Activated CD4-positive, CD25-positive, alpha-beta regulatory T cell treated with anti-CD3 and anti-CD28 coated beads, Interleukin-2, amount 50 U/mL, for 24 hours (primary cell): ENCODE measurements around the gene RNF141.

Experiments used
- ATAC-seq, 2 donors: fragments of 150-1000 bp; cut with Tn5 transposase; one replicate each; pipeline ENCODE4 v1.10.0; 2021; ENCODE audit warnings: mild to moderate bottlenecking in 1 of 2, moderate library complexity in 1 of 2

RNF141 gene

DNA sequence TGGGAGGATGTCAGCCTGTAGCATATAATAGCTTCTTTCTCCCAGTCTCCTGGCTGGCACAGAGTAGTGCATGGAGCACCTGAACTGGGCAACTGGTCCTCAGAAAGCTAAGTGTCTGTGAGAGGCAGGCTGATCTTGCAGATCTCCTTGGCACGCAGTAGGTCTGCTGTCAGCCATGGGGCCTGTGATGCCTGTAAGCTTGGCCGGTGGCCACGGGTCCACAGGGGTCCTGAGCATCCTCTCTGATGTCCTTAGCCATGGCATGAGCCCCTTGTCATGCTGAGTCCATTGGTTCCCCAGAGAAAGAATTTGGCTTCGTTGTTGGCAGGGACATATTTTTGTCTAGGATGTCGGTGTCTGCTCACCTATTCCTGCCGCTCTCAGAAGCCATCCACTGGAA is 61.0 kb downstream of the RNF141 start:
- ATAC-seq, result no peak

DNA sequence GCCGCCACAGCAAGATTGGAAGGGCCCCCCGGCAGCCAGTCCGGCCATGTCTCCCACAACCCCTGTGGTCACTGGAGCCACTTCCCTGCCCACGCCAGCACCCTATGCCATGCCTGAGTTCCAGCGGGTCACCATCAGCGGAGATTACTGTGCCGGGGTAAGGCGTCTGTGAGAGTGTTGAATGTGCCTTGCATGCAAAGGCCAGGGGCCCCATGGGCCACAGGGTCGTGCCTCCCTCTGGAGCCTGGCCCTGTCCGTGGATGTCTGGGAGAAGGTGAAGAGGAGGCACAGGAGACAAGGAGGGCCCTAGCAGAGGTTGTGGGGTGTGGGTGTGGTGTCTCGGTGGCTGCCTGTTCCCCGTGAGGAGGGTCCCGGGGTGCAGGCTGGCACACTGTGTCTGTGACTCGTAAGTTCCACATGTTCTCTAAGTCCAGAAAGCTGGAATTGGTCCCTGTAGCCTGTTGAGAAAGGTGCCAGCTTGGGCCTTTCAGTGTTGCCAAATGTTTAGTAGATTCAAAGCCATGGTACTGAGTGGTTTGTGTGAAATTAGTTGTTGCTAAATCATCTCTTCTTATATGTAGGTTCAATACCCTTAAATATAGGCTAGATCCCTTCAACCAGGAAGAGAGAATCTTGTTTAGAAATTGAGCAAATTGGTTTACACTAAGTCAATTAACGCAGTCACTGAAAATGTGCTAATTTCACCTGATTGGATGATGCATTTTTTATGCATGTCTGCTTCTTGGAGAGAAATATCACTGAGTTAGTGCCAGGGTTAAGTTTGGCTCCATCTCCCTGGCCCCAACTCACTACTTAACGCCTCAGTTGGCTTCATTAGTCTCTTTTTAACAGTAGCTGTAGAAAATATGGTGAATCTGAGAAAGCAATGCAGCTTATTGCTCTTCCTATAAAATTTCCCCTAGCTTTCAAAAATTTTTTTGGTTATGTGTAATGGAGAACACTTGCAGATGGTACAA is 62.1 kb downstream of the RNF141 start:
- ATAC-seq, result no peak

DNA sequence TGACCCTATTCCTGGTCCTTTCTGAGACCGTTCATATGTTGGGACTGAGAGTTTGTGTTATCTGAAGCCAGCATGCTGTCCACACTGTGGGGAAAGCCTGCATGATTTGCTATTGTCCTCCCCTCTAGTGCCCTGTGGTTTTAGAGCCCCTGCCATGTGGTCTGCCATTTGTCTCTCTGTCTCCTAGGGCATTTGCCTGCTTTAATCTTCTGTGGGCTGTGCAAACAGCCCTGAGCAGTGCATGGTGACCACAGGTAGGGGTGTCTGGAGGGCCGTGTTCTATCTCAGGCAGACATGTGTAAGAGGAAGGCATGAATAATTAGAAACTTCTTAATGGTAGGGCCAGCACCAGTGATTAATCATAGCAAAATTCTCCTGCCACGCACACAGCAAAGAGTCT is 62.9 kb downstream of the RNF141 start:
- ATAC-seq, result peak; percentile 49 to 51

DNA sequence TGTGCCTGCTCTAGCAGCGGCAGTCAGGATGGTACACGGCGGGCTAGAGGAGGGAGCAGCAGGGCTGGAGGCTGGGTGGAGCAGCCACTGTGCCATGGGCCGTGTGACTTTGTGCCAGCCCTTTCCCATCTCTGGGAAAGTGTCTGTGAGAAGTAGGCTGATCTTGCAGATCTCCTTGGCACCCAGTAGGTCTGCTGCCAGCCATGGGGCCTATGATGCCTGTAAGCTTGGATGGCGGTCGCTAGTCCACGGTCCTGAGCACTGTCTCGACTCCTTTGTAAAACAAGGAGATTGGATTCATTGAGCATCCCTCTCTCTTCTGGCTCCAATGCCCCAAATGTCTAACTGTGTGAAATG is 63.3 kb downstream of the RNF141 start:
- ATAC-seq, result no peak

DNA sequence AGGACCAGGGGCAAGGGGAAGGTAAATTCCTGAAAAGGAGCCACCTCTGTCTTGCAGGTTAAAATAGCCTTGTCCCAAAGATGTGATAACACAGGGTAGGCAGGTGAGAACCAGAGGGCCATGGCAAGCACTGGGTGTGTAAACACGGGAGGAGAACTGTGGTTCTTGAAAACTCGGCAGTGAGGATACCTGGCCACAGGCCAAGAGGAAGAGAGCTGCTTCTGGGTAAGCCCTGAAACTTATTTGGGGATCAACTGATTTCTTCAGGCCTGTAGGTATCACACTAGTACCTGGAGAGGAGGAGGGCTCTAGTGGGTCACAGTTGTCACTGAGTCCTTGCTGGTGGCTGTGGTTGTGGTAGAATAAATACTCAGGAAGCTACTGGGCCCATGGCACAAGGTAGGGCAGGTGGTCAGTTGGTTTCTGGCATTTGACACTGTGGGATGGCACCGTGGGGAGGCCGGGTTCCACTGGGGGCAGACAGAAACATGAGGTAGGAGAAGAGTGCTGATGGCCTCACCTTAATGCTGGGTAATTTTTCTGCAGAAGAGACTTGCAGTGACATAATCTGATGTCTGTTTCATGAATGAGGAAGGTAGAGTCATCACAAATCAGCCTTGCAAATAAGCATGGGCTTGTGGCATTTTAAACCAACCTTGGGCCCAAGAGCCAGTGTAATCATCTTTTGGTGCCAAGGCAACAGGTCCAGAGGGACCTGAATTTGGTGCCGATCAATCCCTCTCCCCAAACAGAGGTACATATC is 63.9 kb downstream of the RNF141 start:
- peak in 1 of 2 donors; percentile 7 for ATAC-seq

DNA sequence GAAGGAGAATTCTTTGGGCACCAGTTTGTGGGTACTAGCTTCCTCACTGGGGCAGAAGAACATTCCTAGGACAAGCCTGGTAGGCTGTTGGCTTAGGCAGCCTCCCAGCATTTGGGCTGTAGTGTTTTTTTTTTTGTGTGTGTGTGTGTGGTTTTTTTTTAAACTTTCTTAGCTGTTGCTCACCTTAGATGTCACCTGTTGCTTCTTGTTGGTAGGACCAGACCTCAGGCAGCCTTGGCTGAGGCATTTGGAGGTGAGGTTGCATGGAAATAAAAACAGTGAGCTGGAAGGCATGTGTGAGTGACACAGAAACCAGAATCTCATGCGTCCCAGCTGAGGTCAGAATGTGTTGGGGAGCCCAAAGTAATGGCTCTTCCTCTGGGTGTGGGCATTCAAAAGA is 64.6 kb downstream of the RNF141 start:
- no peak for ATAC-seq

DNA sequence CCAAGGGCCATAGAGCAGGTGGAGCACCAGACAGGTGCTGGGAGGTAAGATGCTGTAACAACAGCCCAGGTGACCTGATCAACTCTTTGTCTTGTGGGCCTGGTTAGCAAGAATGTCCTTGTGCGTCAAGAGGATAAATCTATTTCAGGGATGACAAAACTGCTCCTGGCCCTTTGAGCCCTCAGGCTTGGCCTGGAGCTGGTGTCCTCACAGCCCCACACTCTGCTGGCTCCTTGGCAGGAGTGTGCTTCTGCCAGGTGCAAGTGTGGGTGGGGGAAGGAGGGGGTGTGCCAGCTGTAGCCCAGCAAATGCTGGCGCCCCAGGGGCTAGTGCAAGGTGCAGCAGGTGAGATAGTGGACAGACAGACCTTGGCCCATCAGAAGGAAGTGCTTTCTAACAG is 66.4 kb downstream of the RNF141 start:
- no peak for ATAC-seq

DNA sequence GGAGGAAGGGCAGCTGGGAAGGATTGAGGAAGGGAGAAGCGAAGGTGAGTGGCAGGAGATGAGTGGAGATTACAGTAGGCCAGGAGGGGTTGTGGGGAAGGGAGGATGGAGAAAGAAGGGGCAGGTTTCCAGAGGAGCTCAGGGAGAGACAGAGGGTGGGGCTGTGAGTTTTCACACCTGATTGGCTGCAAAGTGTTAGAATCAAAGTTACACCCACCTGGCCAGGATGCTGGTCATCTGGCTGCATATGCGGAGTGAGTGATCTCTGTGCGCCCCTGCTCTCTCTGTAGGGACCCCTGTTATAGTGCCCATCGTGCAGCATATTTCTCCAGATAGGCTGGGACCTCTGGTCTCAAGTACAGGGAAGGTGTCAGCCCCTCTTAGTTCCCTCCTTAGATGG is 67.6 kb downstream of the RNF141 start:
- ATAC-seq, result no peak

DNA sequence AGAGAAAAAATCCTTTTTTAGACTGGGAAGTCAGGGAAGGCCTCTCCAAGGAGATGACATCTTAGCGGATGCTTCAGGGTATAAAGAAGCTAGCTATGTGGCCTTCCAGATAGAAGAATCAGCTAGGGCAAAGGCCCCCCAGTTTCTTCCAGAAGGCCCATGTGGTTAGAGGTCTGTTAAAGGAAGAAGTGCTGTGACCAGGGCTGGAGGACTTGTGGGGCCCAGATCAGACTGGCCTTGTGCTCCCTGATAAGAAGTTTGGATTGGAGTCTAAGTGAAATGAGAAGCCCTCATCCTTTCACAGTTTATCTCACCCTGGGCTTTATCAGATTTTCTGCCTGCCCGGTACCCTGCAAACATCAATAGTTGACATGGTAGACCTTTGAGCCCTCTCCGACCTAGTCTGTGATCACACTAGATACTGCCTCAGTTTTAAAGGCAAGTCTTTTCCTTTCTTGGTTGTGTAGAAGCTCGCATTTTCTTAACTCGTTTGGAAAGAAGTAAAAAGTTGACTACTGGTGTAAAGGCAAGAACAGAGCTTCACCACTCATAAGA is 78.2 kb downstream of the RNF141 start:
- ATAC-seq, result no peak
